HUES64 (cell line): Measurements from ENCODE around the gene ZFYVE28.
"Not testable (repeated sequence)": the region's sequence is repeated elsewhere in the genome, so short reads cannot be mapped to it uniquely, and the experiment has no call there.

ENCODE experiments used
- H3K27ac ChIP-seq: 2 replicates; pipeline ENCODE4 v1.7.0; 2013; ENCODE audit warnings: low read depth, low read length, inconsistent platforms
- H3K27me3 ChIP-seq: 2 replicates; pipeline ENCODE4 v1.6.1; 2013; ENCODE audit warnings: mild to moderate bottlenecking, low read length; ENCODE audit not compliant: insufficient read depth
- H3K36me3 ChIP-seq: 2 replicates; pipeline ENCODE4 v1.6.1; 2013; ENCODE audit warnings: mild to moderate bottlenecking, low read length; ENCODE audit not compliant: insufficient read depth
- H3K4me1 ChIP-seq: 2 replicates; pipeline ENCODE4 v1.6.1; 2013; ENCODE audit warnings: mild to moderate bottlenecking, low read length, moderate library complexity; ENCODE audit not compliant: insufficient read depth
- H3K4me3 ChIP-seq: 2 replicates; pipeline ENCODE4 v1.5.1; 2013; ENCODE audit warnings: mild to moderate bottlenecking, low read length, moderate library complexity
- H3K9ac ChIP-seq: 2 replicates; pipeline ENCODE4 v1.6.1; 2013; ENCODE audit warnings: mild to moderate bottlenecking, low read depth, low read length
- H3K9me3 ChIP-seq: 2 replicates; pipeline ENCODE4 v1.6.1; 2013; ENCODE audit warnings: low read depth, low read length; ENCODE audit not compliant: insufficient read depth
- WGBS: fragments of 150-250, 120-280 bp; methylation state at CpG from one replicate; pipeline ENCODE4 v1.1.7; 2013; ENCODE audit warnings: missing lambda C conversion rate; 5-methylcytosine and 5-hydroxymethylcytosine counted together

ZFYVE28 gene

DNA sequence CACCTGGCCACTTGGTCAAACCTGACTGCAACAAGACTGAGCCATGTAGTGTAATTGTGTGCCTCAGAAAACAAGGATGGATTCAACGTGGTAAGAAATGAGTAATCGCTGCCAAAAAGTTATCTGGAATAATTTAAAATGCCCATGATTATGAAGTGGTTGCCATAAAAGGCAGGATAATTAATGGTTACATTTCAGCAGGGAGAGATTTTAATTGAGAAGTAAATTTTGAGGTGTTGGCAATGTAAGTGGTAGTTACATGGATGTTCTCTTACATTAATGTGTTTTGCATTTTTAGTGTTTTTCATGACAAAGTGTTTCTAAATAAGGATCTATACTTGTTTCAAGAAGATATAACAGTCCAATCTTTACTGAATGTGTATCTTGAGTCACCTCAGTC, 192.2 kb downstream of the ZFYVE28 start:
- H3K9ac ChIP-seq = no peak overlapping the region
- H3K27ac ChIP-seq = no peak overlapping the region
- H3K36me3 ChIP-seq = peaks cover 4% of the 10 kb centered on the region; the same call in 1 of the 2 replicates
- peaks cover 23% of the 10 kb centered on the region for H3K4me1 ChIP-seq
- no peaks in the 10 kb centered on the region for H3K9me3 ChIP-seq
- WGBS = 94% methylated on average over 2 of the region's 2 CpGs
- no peak overlapping the region for H3K4me3 ChIP-seq
- no peaks in the 10 kb centered on the region for H3K27me3 ChIP-seq

DNA sequence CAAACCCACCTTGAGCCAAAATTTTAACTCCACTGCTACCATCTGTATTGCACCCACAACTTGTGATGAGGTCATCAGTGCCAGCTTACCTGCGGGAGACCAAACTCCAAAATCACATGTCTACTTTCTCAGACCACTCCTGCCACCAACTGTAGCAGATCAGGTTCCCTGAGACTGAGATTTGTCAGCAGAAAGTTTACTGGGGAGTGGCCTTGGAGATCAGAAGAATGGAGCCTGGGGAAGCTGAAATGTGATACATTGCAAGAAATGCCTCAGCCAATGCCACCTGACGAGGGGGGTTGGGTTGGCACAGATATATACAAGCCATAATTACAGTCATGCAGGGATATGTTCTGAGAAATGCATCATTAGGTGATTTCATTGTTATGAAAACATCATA, 195.6 kb downstream of the ZFYVE28 start:
- Histone ChIP-seq H3K9me3 (no peaks in the 10 kb centered on the region), H3K4me1 (peaks cover 31% of the 10 kb centered on the region), H3K27ac (no peak overlapping the region), H3K27me3 (no peaks in the 10 kb centered on the region), H3K9ac (no peak overlapping the region), H3K36me3 (no peaks in the 10 kb centered on the region), H3K4me3 (no peak overlapping the region)
- WGBS = 92% methylated on average over 2 of the region's 2 CpGs

DNA sequence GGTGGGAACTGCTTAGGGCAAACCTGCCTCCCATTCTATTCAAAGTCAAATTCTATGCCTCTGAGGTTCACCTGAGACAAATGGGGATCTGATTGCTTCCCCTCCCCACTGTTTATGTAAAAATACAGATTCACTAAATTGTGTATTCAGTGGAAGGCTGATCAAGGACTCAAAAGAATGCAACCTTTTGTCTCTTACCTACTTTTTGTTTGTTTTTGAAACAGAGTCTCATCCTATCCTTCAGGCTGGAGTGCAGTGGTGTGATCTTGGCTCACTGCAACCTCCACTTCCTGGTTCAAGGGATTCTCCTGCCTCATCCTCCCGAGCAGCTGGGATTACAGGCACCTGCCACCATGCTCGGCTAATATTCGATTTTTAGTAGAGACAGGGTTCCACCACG, 197.1 kb downstream of the ZFYVE28 start:
- 38% methylated on average over 4 of the region's 4 CpGs for WGBS

DNA sequence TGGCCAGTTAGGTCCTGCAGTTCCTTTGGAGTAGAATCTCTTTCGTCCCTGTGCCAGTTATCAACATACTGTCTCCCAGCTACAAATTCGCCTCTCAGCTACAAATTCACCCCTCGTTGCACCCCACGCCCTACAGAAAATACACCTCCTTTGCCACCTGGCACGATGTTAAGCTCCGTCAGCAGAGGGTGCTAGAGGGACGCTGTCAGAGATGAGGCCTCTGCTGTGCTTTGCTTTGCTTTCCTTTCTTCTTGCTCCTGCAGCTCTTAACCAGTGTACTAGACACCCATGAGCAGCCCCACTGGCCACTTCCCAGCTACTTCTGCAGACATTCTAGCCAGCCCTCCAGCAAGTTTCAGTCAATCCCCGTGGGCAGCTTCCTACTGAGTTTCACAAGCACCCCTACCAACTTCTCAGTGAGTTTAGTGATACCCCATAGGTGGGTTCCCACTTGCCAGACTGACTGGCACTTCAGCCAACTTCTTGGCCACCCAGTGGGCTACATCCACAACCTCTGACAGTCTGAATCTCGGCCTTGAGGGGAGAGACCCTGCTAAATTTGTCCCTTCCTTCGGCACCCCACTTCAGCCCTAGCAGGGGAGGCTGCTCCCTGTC, 198.3 kb downstream of the ZFYVE28 start:
- Histone ChIP-seq H3K4me3 (no peak overlapping the region), H3K27me3 (no peaks in the 10 kb centered on the region), H3K9ac (no peak overlapping the region; the same call in 1 of the 2 replicates), H3K36me3 (no peaks in the 10 kb centered on the region), H3K9me3 (no peaks in the 10 kb centered on the region), H3K27ac (no peak overlapping the region), H3K4me1 (peaks cover 32% of the 10 kb centered on the region)
- WGBS = 25% methylated on average over 10 of the region's 10 CpGs

More for the DNA sequence above, 197.1 kb downstream of the ZFYVE28 start:
- not testable (repeated sequence) for H3K27me3 ChIP-seq, H3K36me3 ChIP-seq, H3K4me3 ChIP-seq, H3K9me3 ChIP-seq
- Histone ChIP-seq H3K27ac (peak overlapping the region; percentile 58), H3K9ac (peak overlapping the region; percentile 39), H3K4me1 (peaks cover 31% of the 10 kb centered on the region)
